ENCODE results near the gene ADAMTSL3.

DNA sequence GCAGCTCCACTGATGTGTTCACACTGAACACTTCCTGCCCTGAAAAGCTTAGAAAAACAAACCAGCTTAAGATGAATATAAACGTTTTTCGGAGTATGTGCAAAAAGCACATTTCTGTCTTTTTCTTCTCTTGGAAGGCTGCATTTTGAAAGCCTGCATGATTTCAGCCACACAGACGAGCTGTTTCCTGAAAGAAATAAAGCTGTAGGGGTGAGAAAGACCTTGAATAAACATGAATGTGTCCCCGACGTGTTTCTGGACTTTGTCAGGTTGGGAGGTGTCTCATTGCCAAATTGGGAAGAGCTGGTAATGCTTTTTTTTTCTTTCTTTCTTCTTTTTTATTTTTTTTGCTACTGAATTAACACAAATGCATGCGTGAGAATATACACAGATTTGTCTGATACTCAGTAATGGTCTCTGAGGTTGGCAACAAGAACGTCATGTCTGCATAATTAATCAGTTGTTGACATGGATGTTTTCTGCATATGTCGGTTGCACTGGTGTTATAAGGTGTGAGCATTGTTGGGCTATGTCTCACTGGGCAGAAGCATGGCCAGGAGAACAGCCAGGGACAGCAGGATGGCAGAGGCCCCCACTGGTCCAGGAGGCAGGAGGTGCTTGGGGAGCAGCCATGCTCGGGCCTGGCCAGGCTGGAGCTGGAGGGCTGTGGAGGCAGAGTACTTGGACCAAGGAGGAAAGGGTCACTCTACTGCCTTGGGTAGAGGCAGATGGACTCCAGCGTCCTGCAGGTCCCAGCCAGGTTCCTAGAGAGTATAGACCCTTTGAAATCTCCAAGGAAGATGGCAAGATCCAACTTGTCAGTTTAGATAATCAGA lies 39.0 kb downstream of the ADAMTSL3 start:
- TF ChIP-seq, protein P1, sequence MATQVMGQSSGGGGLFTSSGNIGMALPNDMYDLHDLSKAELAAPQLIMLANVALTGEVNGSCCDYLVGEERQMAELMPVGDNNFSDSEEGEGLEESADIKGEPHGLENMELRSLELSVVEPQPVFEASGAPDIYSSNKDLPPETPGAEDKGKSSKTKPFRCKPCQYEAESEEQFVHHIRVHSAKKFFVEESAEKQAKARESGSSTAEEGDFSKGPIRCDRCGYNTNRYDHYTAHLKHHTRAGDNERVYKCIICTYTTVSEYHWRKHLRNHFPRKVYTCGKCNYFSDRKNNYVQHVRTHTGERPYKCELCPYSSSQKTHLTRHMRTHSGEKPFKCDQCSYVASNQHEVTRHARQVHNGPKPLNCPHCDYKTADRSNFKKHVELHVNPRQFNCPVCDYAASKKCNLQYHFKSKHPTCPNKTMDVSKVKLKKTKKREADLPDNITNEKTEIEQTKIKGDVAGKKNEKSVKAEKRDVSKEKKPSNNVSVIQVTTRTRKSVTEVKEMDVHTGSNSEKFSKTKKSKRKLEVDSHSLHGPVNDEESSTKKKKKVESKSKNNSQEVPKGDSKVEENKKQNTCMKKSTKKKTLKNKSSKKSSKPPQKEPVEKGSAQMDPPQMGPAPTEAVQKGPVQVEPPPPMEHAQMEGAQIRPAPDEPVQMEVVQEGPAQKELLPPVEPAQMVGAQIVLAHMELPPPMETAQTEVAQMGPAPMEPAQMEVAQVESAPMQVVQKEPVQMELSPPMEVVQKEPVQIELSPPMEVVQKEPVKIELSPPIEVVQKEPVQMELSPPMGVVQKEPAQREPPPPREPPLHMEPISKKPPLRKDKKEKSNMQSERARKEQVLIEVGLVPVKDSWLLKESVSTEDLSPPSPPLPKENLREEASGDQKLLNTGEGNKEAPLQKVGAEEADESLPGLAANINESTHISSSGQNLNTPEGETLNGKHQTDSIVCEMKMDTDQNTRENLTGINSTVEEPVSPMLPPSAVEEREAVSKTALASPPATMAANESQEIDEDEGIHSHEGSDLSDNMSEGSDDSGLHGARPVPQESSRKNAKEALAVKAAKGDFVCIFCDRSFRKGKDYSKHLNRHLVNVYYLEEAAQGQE (IDR thresholded peaks at IDR 0.05; ENCODE audit: low read depth, low read length), result no peak
- TF ChIP-seq EP300 (IDR thresholded peaks at IDR 0.05; ENCODE audit: borderline replicate concordance in 1 of 2, low read depth in 1 of 2, low read length in 1 of 2) (no peak), POLR2AphosphoS5 (IDR thresholded peaks at IDR 0.05; ENCODE audit: low read depth, low read length) (no peak), TAF1 (IDR thresholded peaks at IDR 0.05; ENCODE audit: borderline replicate concordance, low read depth, low read length) (no peak), EZH2phosphoT487 (IDR thresholded peaks at IDR 0.05; ENCODE audit: borderline replicate concordance, low read depth) (no peak), TCF12 (IDR thresholded peaks at IDR 0.05) (no peak), RFX5 (IDR thresholded peaks at IDR 0.05; ENCODE audit: low read length) (no peak), FOXM1 (IDR thresholded peaks at IDR 0.05; ENCODE audit: low read depth) (no peak)
- TF ChIP-seq, protein P2, sequence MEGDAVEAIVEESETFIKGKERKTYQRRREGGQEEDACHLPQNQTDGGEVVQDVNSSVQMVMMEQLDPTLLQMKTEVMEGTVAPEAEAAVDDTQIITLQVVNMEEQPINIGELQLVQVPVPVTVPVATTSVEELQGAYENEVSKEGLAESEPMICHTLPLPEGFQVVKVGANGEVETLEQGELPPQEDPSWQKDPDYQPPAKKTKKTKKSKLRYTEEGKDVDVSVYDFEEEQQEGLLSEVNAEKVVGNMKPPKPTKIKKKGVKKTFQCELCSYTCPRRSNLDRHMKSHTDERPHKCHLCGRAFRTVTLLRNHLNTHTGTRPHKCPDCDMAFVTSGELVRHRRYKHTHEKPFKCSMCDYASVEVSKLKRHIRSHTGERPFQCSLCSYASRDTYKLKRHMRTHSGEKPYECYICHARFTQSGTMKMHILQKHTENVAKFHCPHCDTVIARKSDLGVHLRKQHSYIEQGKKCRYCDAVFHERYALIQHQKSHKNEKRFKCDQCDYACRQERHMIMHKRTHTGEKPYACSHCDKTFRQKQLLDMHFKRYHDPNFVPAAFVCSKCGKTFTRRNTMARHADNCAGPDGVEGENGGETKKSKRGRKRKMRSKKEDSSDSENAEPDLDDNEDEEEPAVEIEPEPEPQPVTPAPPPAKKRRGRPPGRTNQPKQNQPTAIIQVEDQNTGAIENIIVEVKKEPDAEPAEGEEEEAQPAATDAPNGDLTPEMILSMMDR (IDR thresholded peaks at IDR 0.05), result no peak

All from SK-N-SH (cell line).